ENCODE data around the gene ANKRD55.
"Not testable (repeated sequence)": the region's sequence is repeated elsewhere in the genome, so short reads cannot be mapped to it uniquely, and the experiment has no call there.

Gene ANKRD55

GRCh38 chr5:56166671-56167385 lies 66.3 kb downstream of the ANKRD55 start:
- DNase-seq, result no peak

- DNase-seq, result peak; percentile 81
These were observed 68.8 kb downstream of the ANKRD55 start for GRCh38 chr5:56164376-56164775.

- DNase-seq, result no peak
These were observed 71.2 kb downstream of the ANKRD55 start for GRCh38 chr5:56161927-56162326.

GRCh38 chr5:56161439-56161823 lies 71.7 kb downstream of the ANKRD55 start:
- DNase-seq, result no peak

- DNase-seq, result no peak
These were observed 72.2 kb downstream of the ANKRD55 start for GRCh38 chr5:56160723-56161438.

- no peak for DNase-seq
These were observed 73.6 kb downstream of the ANKRD55 start for GRCh38 chr5:56159521-56159947.

- no peak for DNase-seq
These were observed 74.7 kb downstream of the ANKRD55 start for GRCh38 chr5:56158331-56158960.

- not testable (repeated sequence) for DNase-seq
These were observed 75.9 kb downstream of the ANKRD55 start for GRCh38 chr5:56157191-56157621.

GRCh38 chr5:56156585-56157190 lies 76.4 kb downstream of the ANKRD55 start:
- peak; percentile 14 for DNase-seq

- peak; percentile 57 for DNase-seq
These were observed 77.0 kb downstream of the ANKRD55 start for GRCh38 chr5:56155992-56156584.

GRCh38 chr5:56154732-56155484 lies 78.2 kb downstream of the ANKRD55 start:
- peak; percentile 6 for DNase-seq

- no peak for DNase-seq
These were observed 80.7 kb downstream of the ANKRD55 start for GRCh38 chr5:56152437-56152836.

- DNase-seq, result not testable (repeated sequence)
These were observed 82.4 kb downstream of the ANKRD55 start for GRCh38 chr5:56150756-56151155.

GRCh38 chr5:56148453-56148971 lies 84.6 kb downstream of the ANKRD55 start:
- DNase-seq, result no peak

- peak; percentile 23 for DNase-seq
These were observed 85.4 kb downstream of the ANKRD55 start for GRCh38 chr5:56147659-56148230.

- no peak for DNase-seq
These were observed 86.0 kb downstream of the ANKRD55 start for GRCh38 chr5:56147106-56147505.

- DNase-seq, result no peak
These were observed 86.5 kb downstream of the ANKRD55 start for GRCh38 chr5:56146674-56147073.

GRCh38 chr5:56145511-56145910 lies 87.6 kb downstream of the ANKRD55 start:
- DNase-seq, result no peak

GRCh38 chr5:56145106-56145505 lies 88.0 kb downstream of the ANKRD55 start:
- DNase-seq, result no peak

- no peak for DNase-seq
These were observed 88.9 kb downstream of the ANKRD55 start for GRCh38 chr5:56144211-56144610.

GRCh38 chr5:56143373-56143714 lies 89.8 kb downstream of the ANKRD55 start:
- no peak for DNase-seq

Data from midbrain (tissue), 1 donor.